Thyroid gland (tissue), 4 donors: ENCODE measurements around the gene DNM3. TPM values are rescaled to one million over a fixed set of nuclear protein-coding genes. Genes with fewer than 3 reads are reported as not detected.

Source experiments
- DNase-seq, 2 donors: peaks; one replicate each; pipeline ENCODE4 v3.0.0-alpha.2; 2019
- H3K27ac ChIP-seq, 3 donors: fragments of 200-600 bp; sonication (generic); 1 replicate in 2 of 3; 2 replicates in 1 of 3; pipeline ENCODE4 v1.5.1; 2016 to 2019; ENCODE audit warnings: mild to moderate bottlenecking in 1 of 3, moderate library complexity in 1 of 3
- H3K27me3 ChIP-seq: fragments of 200-600 bp; sonication (generic); one replicate; pipeline ENCODE4 v1.5.1; 2019
- H3K36me3 ChIP-seq, 2 donors: fragments of 200-600 bp; sonication (generic); one replicate each; pipeline ENCODE4 v1.5.1; 2016 to 2019
- H3K4me1 ChIP-seq, 2 donors: fragments of 200-600 bp; sonication (generic); one replicate each; pipeline ENCODE4 v1.5.1; 2017 to 2019
- H3K4me3 ChIP-seq, 3 donors: fragments of 200-600 bp; sonication (generic); replicated peaks in 1 of 3; 1 replicate in 2 of 3; 2 replicates in 1 of 3; pipeline ENCODE4 v1.5.1; 2016; ENCODE audit warnings: mild to moderate bottlenecking in 1 of 3
- H3K9me3 ChIP-seq: fragments of 200-600 bp; sonication (generic); one replicate; pipeline ENCODE4 v1.5.1; 2017
- POLR2A ChIP-seq, 2 donors: fragments of 450-650 bp; IDR thresholded peaks; one replicate each; pipeline ENCODE4 v1.6.1; 2017; ENCODE audit warnings: antibody characterized with exemption in 2 of 2, mild to moderate bottlenecking in 2 of 2, moderate library complexity in 1 of 2
- WGBS, 2 donors: methylation state at CpG; one replicate each; pipeline ENCODE4 v1.1.5; 2017; 5-methylcytosine and 5-hydroxymethylcytosine counted together
- intact Hi-C: fragments of 100-400 bp; cut with DNase I; formaldehyde crosslinking; loops from one replicate; pipeline ENCODE4 v1.15.1; 2023
- total RNA-seq, 4 donors: library from RNA; depleted of rRNA; stranded (reverse); fragments of >200 nt; gene quantifications; one replicate each; pipeline ENCODE4 v1.2.3, GENCODE V29; 2016
- TF ChIP-seq, protein P1 (sequence below), 6 experiments: fragments of 200-600 bp in 3 of 6; fragments of 450-650 bp in 3 of 6; sonication (generic) in 3 of 6; IDR thresholded peaks; one replicate each; pipeline ENCODE4 v1.5.1; 2016 to 2019; ENCODE audit warnings: antibody characterized with exemption in 6 of 6, mild to moderate bottlenecking in 2 of 6, inconsistent platforms in 1 of 6, moderate library complexity in 1 of 6

DNM3 gene
- total RNA-seq, 4 donors from 2014 or later = 9.0 to 13.6 (median 10.8) TPM

DNA sequence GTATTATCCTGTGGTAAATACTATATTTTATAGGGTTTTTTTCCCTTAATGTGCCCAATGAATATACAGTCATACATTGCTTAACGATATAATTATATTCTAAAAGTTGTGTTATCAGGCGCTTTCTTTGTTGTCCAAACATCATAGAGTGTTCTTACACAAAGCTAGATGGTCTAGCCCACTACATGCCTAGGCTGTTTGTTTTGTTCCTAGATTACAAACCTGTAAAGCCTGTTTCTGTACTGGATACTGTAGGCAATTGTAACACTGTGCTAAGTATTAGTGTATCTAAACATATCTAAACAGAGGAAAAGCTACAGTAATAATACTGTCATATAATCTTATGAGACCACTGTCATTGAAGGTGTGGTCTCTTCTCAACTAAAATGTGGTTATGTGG lies 336.6 kb downstream of the DNM3 start:
- TF ChIP-seq, protein P1, sequence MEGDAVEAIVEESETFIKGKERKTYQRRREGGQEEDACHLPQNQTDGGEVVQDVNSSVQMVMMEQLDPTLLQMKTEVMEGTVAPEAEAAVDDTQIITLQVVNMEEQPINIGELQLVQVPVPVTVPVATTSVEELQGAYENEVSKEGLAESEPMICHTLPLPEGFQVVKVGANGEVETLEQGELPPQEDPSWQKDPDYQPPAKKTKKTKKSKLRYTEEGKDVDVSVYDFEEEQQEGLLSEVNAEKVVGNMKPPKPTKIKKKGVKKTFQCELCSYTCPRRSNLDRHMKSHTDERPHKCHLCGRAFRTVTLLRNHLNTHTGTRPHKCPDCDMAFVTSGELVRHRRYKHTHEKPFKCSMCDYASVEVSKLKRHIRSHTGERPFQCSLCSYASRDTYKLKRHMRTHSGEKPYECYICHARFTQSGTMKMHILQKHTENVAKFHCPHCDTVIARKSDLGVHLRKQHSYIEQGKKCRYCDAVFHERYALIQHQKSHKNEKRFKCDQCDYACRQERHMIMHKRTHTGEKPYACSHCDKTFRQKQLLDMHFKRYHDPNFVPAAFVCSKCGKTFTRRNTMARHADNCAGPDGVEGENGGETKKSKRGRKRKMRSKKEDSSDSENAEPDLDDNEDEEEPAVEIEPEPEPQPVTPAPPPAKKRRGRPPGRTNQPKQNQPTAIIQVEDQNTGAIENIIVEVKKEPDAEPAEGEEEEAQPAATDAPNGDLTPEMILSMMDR (IDR thresholded peaks at IDR 0.05) = no peak
- TF ChIP-seq POLR2A (IDR thresholded peaks at IDR 0.05) = no peak
- Histone ChIP-seq H3K36me3 (no peaks in the 10 kb centered on the region), H3K9me3 (no peaks in the 10 kb centered on the region), H3K4me3 (no peak overlapping the region), H3K4me1 (no peaks in the 10 kb centered on the region), H3K27me3 (no peaks in the 10 kb centered on the region), H3K27ac (no peak overlapping the region)
- intact Hi-C loops = no loop called here
- DNase-seq = no peak
- WGBS, 2 donors = 83 to 87% methylated on average over 2 of the region's 2 CpGs

DNA sequence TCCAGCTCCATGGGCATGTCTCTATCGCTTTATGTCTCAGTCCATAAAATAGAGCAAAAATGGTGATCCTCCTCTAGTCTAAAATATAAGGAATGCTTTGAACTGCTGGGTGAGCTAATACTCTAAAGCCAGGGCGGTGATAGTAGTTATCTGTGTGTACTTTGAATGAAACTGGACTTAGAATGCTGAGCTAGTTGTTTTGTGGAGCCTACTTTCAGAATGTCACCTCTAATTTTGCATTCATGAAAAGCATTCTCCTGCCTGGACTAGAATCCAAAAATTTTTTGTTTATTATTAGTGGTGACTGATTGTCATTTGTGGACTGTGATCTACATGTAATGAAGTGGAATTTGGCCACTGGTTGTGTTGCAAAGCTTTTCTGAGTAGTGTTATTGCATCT lies 337.6 kb downstream of the DNM3 start:
- intact Hi-C loops = no loop called here
- DNase-seq = no peak
- no peaks in the 10 kb centered on the region for H3K36me3 ChIP-seq
- WGBS, 2 donors = 93 to 100% methylated on average over 2 of the region's 2 CpGs
- H3K4me1 ChIP-seq = no peaks in the 10 kb centered on the region
- no peaks in the 10 kb centered on the region for H3K27me3 ChIP-seq
- TF ChIP-seq POLR2A (IDR thresholded peaks at IDR 0.05) = no peak
- TF ChIP-seq, protein P1 (IDR thresholded peaks at IDR 0.05) = no peak
- no peak overlapping the region for H3K4me3 ChIP-seq
- no peaks in the 10 kb centered on the region for H3K9me3 ChIP-seq
- H3K27ac ChIP-seq = no peak overlapping the region

DNA sequence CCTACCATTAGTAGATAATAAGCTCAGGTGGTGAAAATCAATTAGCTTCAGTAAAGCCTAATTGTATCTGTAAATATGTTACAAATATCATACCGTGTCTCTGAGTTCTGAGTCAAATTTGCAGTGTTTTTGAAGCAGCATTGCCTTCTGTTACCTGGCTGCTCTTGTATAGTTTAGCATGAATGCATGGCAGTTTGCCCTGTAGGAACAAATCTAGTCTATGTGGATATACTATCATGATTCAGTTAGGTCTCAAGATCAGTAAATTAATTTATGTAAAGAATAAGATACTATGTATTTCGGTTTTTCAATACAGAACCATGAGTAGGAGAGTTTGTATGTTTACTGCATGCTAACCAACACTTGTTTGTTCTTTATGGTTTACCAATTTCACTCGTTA lies 338.6 kb downstream of the DNM3 start:
- peak overlapping the region in 1 of 3 donors; percentile 19 for H3K27ac ChIP-seq
- WGBS, 2 donors = 81 to 85% methylated on average over 3 of the region's 3 CpGs
- H3K36me3 ChIP-seq = no peaks in the 10 kb centered on the region
- H3K4me3 ChIP-seq = no peak overlapping the region
- no peaks in the 10 kb centered on the region for H3K4me1 ChIP-seq
- no peak for TF ChIP-seq POLR2A (IDR thresholded peaks at IDR 0.05)
- TF ChIP-seq, protein P1 (IDR thresholded peaks at IDR 0.05) = no peak
- no peaks in the 10 kb centered on the region for H3K9me3 ChIP-seq
- no peaks in the 10 kb centered on the region for H3K27me3 ChIP-seq
- intact Hi-C loops = no loop called here
- no peak for DNase-seq

GRCh38 chr1:172180501-172181285 lies 339.4 kb downstream of the DNM3 start:
- no peak overlapping the region for H3K4me3 ChIP-seq
- no peaks in the 10 kb centered on the region for H3K36me3 ChIP-seq
- no peaks in the 10 kb centered on the region for H3K4me1 ChIP-seq
- peak overlapping the region; percentile 7 to 47 (median 19) for H3K27ac ChIP-seq
- TF ChIP-seq, protein P1 (IDR thresholded peaks at IDR 0.05) = no peak
- no peak for TF ChIP-seq POLR2A (IDR thresholded peaks at IDR 0.05)
- H3K9me3 ChIP-seq = no peaks in the 10 kb centered on the region
- 61 to 66% methylated on average over 4 of the region's 4 CpGs for WGBS, 2 donors
- H3K27me3 ChIP-seq = no peaks in the 10 kb centered on the region
- intact Hi-C loops = no loop called here
- DNase-seq = peak in 1 of 2 donors; percentile 9

DNA sequence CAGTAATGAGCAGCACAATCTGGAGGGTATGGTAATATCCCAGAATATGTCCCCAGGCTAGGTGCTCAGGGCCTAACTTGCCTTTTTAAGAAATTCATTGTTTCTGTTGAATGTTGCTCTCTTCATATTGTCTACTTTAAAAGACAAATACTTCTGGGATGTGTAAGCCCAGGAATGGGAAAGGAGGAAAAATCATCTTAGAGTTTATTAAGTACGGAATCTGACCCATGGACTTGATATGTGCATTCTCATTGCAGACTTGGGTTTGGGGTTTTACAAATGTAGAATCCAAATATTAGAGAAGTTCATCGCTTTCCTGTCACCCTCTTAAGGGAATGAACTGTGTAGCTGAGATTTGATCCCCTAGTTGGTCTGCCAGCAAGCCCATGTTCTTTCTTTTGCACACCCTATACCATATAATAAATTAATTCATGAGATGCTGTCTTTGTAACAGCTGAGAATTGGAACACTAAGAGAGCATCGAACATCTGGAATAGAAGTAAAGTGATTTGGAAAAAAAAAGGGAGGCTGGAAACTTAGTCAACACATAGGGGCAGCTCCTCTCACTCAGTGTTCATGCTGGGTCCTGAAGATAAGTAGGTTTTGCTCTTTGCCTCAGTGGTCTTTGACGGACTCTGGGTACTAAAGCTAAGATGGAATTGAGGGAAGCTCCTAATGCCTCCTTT lies 343.4 kb downstream of the DNM3 start:
- WGBS, 2 donors = 93 to 95% methylated on average over 4 of the region's 4 CpGs
- no peaks in the 10 kb centered on the region for H3K9me3 ChIP-seq
- H3K4me1 ChIP-seq = no peaks in the 10 kb centered on the region
- no peak for DNase-seq
- H3K4me3 ChIP-seq = no peak overlapping the region
- H3K27ac ChIP-seq = no peak overlapping the region
- intact Hi-C loops = no loop called here
- TF ChIP-seq, protein P1 (IDR thresholded peaks at IDR 0.05) = no peak
- TF ChIP-seq POLR2A (IDR thresholded peaks at IDR 0.05) = no peak
- no peaks in the 10 kb centered on the region for H3K36me3 ChIP-seq
- no peaks in the 10 kb centered on the region for H3K27me3 ChIP-seq
